GM12878 (cell line): ENCODE results near the gene ZER1. TPM values are rescaled to one million over a fixed set of nuclear protein-coding genes. Genes with fewer than 3 reads are reported as not detected.

Experiments used
- ATAC-seq: fragments of 200-7000 bp; cut with Tn5 transposase; 3 replicates; pipeline ENCODE4 v1.9.1; 2020; ENCODE audit warnings: mild to moderate bottlenecking, moderate library complexity
- BruUV-seq: library from RNA; stranded (reverse); fragments of 400-500 nt; replicated peaks from 2 replicates; lab custom pipeline; 2021; lab: Mats Ljungman, UMichigan
- CTCF ChIA-PET: fragments of 300-600 bp; sonication (Branson Sonifier 250); formaldehyde crosslinking; extraction: SDS; loops from one replicate; lab custom pipeline; 2021; ENCODE audit warnings: inconsistent platforms; lab: Yijun Ruan, JAX
- POLR2A ChIA-PET: fragments of 350-600 bp; formaldehyde crosslinking; extraction: SDS; loops from one replicate; lab custom pipeline; 2021; ENCODE audit warnings: inconsistent platforms; lab: Charles Lee
- RAD21 ChIA-PET: fragments of 300-600 bp; sonication (Branson Sonifier 250); formaldehyde crosslinking; loops from one replicate; lab custom pipeline; 2023; ENCODE audit warnings: antibody characterized with exemption; ENCODE audit not compliant: unreplicated experiment; lab: Charles Lee
- SMC1A ChIA-PET: fragments of 300-600 bp; sonication (Branson Sonifier 250); formaldehyde crosslinking; loops from one replicate; lab custom pipeline; 2023; ENCODE audit not compliant: unreplicated experiment, uncharacterized antibody; lab: Charles Lee
- DNase-seq: peaks from one replicate; pipeline ENCODE4 v3.0.0-alpha.2; 2011; ENCODE audit warnings: low read depth, low spot score
- FAIRE-seq: peaks from 3 replicates; lab custom pipeline; 2011; peaks lifted over from hg19 to GRCh38; lab: Jason Lieb, UNC
- H2AFZ ChIP-seq: 2 replicates; pipeline ENCODE4 v1.6.0; 2011; ENCODE audit warnings: low read depth, low read length, control low read depth; ENCODE audit not compliant: control insufficient read depth
- H3K27ac ChIP-seq: 2 replicates; pipeline ENCODE4 v1.5.1; 2011; ENCODE audit warnings: control low read depth; ENCODE audit not compliant: control insufficient read depth, insufficient read depth
- H3K27me3 ChIP-seq, 2 experiments: replicated peaks in 1 of 2; 2 replicates each; pipeline versions ENCODE4 v1.6.0 to v1.6.1; 2011; ENCODE audit warnings: low read length in 1 of 2; ENCODE audit not compliant: control insufficient read depth in 2 of 2, insufficient read depth in 2 of 2
- H3K36me3 ChIP-seq, 2 experiments: 2 replicates each; pipeline ENCODE4 v1.5.1; 2011; ENCODE audit warnings: low read length in 1 of 2; ENCODE audit not compliant: control insufficient read depth in 2 of 2, insufficient read depth in 2 of 2
- H3K4me1 ChIP-seq: 2 replicates; pipeline ENCODE4 v1.6.1; 2011; ENCODE audit warnings: mild to moderate bottlenecking, low read length, moderate library complexity, mixed read lengths; ENCODE audit not compliant: control insufficient read depth, insufficient read depth
- H3K4me2 ChIP-seq: 2 replicates; pipeline ENCODE4 v1.6.0; 2011; ENCODE audit warnings: control low read depth; ENCODE audit not compliant: control insufficient read depth, insufficient read depth
- H3K4me3 ChIP-seq: fragments of 200-600 bp; sonication (generic); 2 replicates; pipeline ENCODE4 v1.5.1; 2016
- H3K79me2 ChIP-seq: 2 replicates; pipeline ENCODE4 v1.6.0; 2011; ENCODE audit warnings: low read length; ENCODE audit not compliant: control insufficient read depth, insufficient read depth
- H3K9ac ChIP-seq: 2 replicates; pipeline ENCODE4 v1.8.0; 2011; ENCODE audit warnings: low read length, control low read depth, mixed read lengths; ENCODE audit not compliant: control insufficient read depth, insufficient read depth
- H3K9me3 ChIP-seq: replicated peaks from 3 replicates; pipeline ENCODE4 v1.5.1; 2011; ENCODE audit warnings: mild to moderate bottlenecking, low read length; ENCODE audit not compliant: control insufficient read depth, insufficient read depth
- H4K20me1 ChIP-seq: 2 replicates; pipeline ENCODE4 v1.6.0; 2011; ENCODE audit not compliant: control insufficient read depth, insufficient read depth
- BACH1 ChIP-seq: fragments of 450-650 bp; IDR thresholded peaks from 2 replicates; pipeline ENCODE4 v1.6.1; 2017; ENCODE audit warnings: mild to moderate bottlenecking, borderline replicate concordance
- CEBPB ChIP-seq, 2 experiments: fragments of 150-350 bp in 1 of 2; IDR thresholded peaks; 2 replicates each; pipeline ENCODE4 v1.6.1; 2012 to 2014; ENCODE audit warnings: low read depth in 2 of 2, low read length in 2 of 2, borderline replicate concordance in 1 of 2, inconsistent platforms in 1 of 2
- FOXM1 ChIP-seq: IDR thresholded peaks from 2 replicates; pipeline ENCODE4 v1.6.1; 2012; ENCODE audit warnings: low read depth, mild to moderate bottlenecking, inconsistent platforms, low read length, moderate library complexity
- JUND ChIP-seq: IDR thresholded peaks from 2 replicates; pipeline ENCODE4 v1.6.1; 2012; ENCODE audit warnings: low read depth, mild to moderate bottlenecking, low read length, improper control_type of control experiment, moderate library complexity
- POLR2A ChIP-seq: IDR thresholded peaks from 2 replicates; pipeline ENCODE4 v1.6.1; 2011; ENCODE audit warnings: low read depth, mild to moderate bottlenecking, low read length
- RB1 ChIP-seq: fragments of 450-650 bp; formaldehyde crosslinking; IDR thresholded peaks from 2 replicates; pipeline ENCODE4 v1.6.1; 2017; ENCODE audit warnings: mild to moderate bottlenecking, borderline replicate concordance
- RFX5 ChIP-seq: IDR thresholded peaks from 2 replicates; pipeline ENCODE4 v1.6.1; 2011; ENCODE audit warnings: low read depth, low read length, improper control_type of control experiment
- RUNX3 ChIP-seq: IDR thresholded peaks from 2 replicates; pipeline ENCODE4 v1.6.1; 2012; ENCODE audit warnings: low read length, inconsistent platforms
- YBX1 ChIP-seq: fragments of 450-650 bp; IDR thresholded peaks from 2 replicates; pipeline ENCODE4 v1.6.1; 2016; ENCODE audit warnings: antibody characterized with exemption
- ZNF217 ChIP-seq: fragments of 450-650 bp; IDR thresholded peaks from 2 replicates; pipeline ENCODE4 v1.6.1; 2017; ENCODE audit warnings: antibody characterized with exemption, mild to moderate bottlenecking
- ZNF24 ChIP-seq: fragments of 450-650 bp; IDR thresholded peaks from 2 replicates; pipeline ENCODE4 v1.6.1; 2017; ENCODE audit warnings: antibody characterized with exemption, mild to moderate bottlenecking
- WGBS: methylation state at CpG from one replicate; pipeline ENCODE4 v1.1.6; 2016; ENCODE audit warnings: low lambda C conversion rate; ENCODE audit not compliant: insufficient replicate concordance, insufficient coverage; ENCODE audit errors: missing lambda C conversion rate; 5-methylcytosine and 5-hydroxymethylcytosine counted together
- in situ Hi-C: fragments of 300-500 bp; cut with MboI; formaldehyde crosslinking; loops from 9 replicates; pipeline ENCODE4 v1.14.3; 2018; ENCODE audit warnings: mixed read lengths
- intact Hi-C: fragments of 100-400 bp; cut with micrococcal nuclease; formaldehyde crosslinking; loops from one replicate; pipeline ENCODE4 v1.14.2; 2022; ENCODE audit not compliant: unreplicated experiment
- polyA plus RNA-seq, 11 experiments: library from polyadenylated mRNA; depleted of rRNA in 4 of 11; unstranded in 6 of 11; stranded (reverse) in 5 of 11; fragments of >200 nt; fragmentation: Nextera tagmentation in 4 of 11; fragmentation: Illumina TruSeq in 1 of 11; extraction: Ambion mirVana in 4 of 11; extraction: Trizol in 1 of 11; gene quantifications; 1 replicate in 1 of 11; 2 replicates in 10 of 11; pipeline versions ENCODE4 v1.2.1 to v1.2.3, GENCODE V29; 2011 to 2016; ENCODE audit warnings: inconsistent platforms in 2 of 11, missing spikeins in 2 of 11, low read depth in 1 of 11
- total RNA-seq, 4 experiments: library from RNA; depleted of rRNA in 3 of 4; stranded (reverse); fragments of >200 nt in 3 of 4; fragmentation: Illumina TruSeq in 1 of 4; extraction: Trizol in 1 of 4; gene quantifications; 2 replicates each; pipeline versions ENCODE4 v1.2.1 to v1.2.3, GENCODE V29; 2013 to 2021
- TF ChIP-seq, protein P1 (sequence below): fragments of 450-650 bp; IDR thresholded peaks from 2 replicates; pipeline ENCODE4 v1.6.1; 2017; ENCODE audit warnings: low read depth, mild to moderate bottlenecking, moderate library complexity
- TF ChIP-seq, protein P2 (sequence below): fragments of 450-650 bp; IDR thresholded peaks from 2 replicates; pipeline ENCODE4 v1.6.1; 2014; ENCODE audit warnings: mild to moderate bottlenecking

The ZER1 gene
- total and polyA plus RNA-seq, 10 of the 15 experiments (the other 5 are each of a cell fraction or from before 2014, with no cell fraction given): 0.32 to 16.9 (median 7.9) TPM

DNA sequence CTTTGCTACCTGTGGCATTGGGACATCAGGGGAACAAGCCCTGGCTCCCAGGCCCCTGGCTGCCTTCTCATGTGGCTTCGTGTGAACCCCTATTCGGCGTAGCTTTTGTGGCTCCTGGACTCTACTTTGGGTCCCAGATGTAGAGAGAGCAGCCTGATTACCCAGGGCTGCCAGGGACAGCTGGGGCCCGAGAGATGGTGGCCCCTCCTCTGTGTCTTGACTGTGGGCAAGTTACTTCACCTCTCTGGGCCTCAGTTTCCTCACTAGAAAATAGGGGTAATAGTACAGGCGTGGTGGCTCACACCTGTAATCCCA is 67.4 kb downstream of the ZER1 start:
- no peaks in the 10 kb centered on the region for H4K20me1 ChIP-seq
- in situ Hi-C loops: no loop called here
- H2AFZ ChIP-seq: no peak overlapping the region
- no peaks in the 10 kb centered on the region for H3K27me3 ChIP-seq
- WGBS: 98% methylated on average over 5 of the region's 5 CpGs
- ChIA-PET CTCF (interaction anchor here (1.0 kb wide), 1 partner anchor 20 kb away, joined by 6 read pairs; the partner anchor contains the start of gene ZDHHC12), POLR2A (interaction anchor here (1.1 kb wide), 1 partner anchor 17 kb away, joined by 3 read pairs; no protein-coding TSS in a partner anchor), SMC1A (interaction anchor here (0.7 kb wide), 1 partner anchor 21 kb away, joined by 3 read pairs; no protein-coding TSS in a partner anchor), RAD21 (no interaction called here)
- H3K4me1 ChIP-seq: peaks cover 3% of the 10 kb centered on the region; the same call in 1 of the 2 replicates
- FAIRE-seq: no peak
- no TSS peak for BruUV-seq
- ATAC-seq: no peak
- H3K4me2 ChIP-seq: no peak overlapping the region
- H3K27ac ChIP-seq: no peak overlapping the region
- no peaks in the 10 kb centered on the region for H3K79me2 ChIP-seq
- H3K9ac ChIP-seq: no peak overlapping the region
- DNase-seq: no peak
- TF ChIP-seq RFX5 (no peak), FOXM1 (no peak), ZNF24 (no peak), RUNX3 (no peak), JUND (no peak), CEBPB (IDR thresholded peaks at IDR 0.05; ENCODE audit: borderline replicate concordance in 1 of 2, low read depth in 2 of 2, low read length in 2 of 2) (no peak), POLR2A (no peak), RB1 (no peak), YBX1 (no peak), BACH1 (no peak), ZNF217 (no peak)
- TF ChIP-seq, protein P1, sequence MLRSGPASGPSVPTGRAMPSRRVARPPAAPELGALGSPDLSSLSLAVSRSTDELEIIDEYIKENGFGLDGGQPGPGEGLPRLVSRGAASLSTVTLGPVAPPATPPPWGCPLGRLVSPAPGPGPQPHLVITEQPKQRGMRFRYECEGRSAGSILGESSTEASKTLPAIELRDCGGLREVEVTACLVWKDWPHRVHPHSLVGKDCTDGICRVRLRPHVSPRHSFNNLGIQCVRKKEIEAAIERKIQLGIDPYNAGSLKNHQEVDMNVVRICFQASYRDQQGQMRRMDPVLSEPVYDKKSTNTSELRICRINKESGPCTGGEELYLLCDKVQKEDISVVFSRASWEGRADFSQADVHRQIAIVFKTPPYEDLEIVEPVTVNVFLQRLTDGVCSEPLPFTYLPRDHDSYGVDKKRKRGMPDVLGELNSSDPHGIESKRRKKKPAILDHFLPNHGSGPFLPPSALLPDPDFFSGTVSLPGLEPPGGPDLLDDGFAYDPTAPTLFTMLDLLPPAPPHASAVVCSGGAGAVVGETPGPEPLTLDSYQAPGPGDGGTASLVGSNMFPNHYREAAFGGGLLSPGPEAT: no peak
- TF ChIP-seq, protein P2, sequence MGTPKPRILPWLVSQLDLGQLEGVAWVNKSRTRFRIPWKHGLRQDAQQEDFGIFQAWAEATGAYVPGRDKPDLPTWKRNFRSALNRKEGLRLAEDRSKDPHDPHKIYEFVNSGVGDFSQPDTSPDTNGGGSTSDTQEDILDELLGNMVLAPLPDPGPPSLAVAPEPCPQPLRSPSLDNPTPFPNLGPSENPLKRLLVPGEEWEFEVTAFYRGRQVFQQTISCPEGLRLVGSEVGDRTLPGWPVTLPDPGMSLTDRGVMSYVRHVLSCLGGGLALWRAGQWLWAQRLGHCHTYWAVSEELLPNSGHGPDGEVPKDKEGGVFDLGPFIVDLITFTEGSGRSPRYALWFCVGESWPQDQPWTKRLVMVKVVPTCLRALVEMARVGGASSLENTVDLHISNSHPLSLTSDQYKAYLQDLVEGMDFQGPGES: no peak
- no peak overlapping the region for H3K4me3 ChIP-seq
- H3K9me3 ChIP-seq: no peaks in the 10 kb centered on the region
- intact Hi-C loops: no loop called here
- no peaks in the 10 kb centered on the region for H3K36me3 ChIP-seq
